ENCODE measurements around the gene MRI1. TPM values are rescaled to one million over a fixed set of nuclear protein-coding genes. Genes with fewer than 3 reads are reported as not detected.
"Not testable (repeated sequence)": the region's sequence is repeated elsewhere in the genome, so short reads cannot be mapped to it uniquely, and the experiment has no call there.

MRI1 gene
- total RNA-seq, 4 donors from 2014 or later, result 21.1 to 26.1 (median 23.4) TPM

GRCh38 chr19:13784731-13785452 is 20.6 kb downstream of the MRI1 start:
- Histone ChIP-seq H3K27me3 (peaks cover 0 to 19% (median 8%) of the 10 kb centered on the region in 3 donors), H3K4me3 (peak overlapping the region; percentile 10 to 39 (median 33)), H3K4me1 (peaks cover 12 to 14% of the 10 kb centered on the region in 2 donors), H3K9me3 (no peaks in the 10 kb centered on the region), H3K36me3 (no peaks in the 10 kb centered on the region), H3K27ac (no peak overlapping the region)
- peak; percentile 72 to 74 for ATAC-seq
- in situ Hi-C loops (cut with MboI; ENCODE audit: low sequenced_read_pairs in 4 of 4), result loop anchor here in 3 of 4 donors (5.0 to 10.0 kb wide), 3 partner anchors 70 to 300 kb away; partner anchors contain the start of gene C19orf67 (in 1 of the 3)
- peak; percentile 36 to 62 for DNase-seq
- intact Hi-C loops (cut with DNase I; ENCODE audit: low total_unique reads), result loop anchor here (1.0 kb wide), 1 partner anchor 77 kb away; no protein-coding TSS in a partner anchor
- no peak for TF ChIP-seq POLR2A (IDR thresholded peaks at IDR 0.05)
- peak; percentile 56 to 80 (median 74) for TF ChIP-seq CTCF (IDR thresholded peaks at IDR 0.05 in 4 of 5, conservative IDR thresholded peaks at IDR 0.05 in 1 of 5)

GRCh38 chr19:13788991-13789390 is 24.7 kb downstream of the MRI1 start:
- in situ Hi-C loops (cut with MboI; ENCODE audit: low sequenced_read_pairs in 4 of 4), result loop anchor here in 3 of 4 donors (5.0 to 10.0 kb wide), 3 partner anchors 66 to 296 kb away; partner anchors contain the start of gene C19orf67 (in 1 of the 3)
- ATAC-seq (no peak), DNase-seq (no peak)
- Histone ChIP-seq H3K27me3 (peaks cover 0 to 19% (median 8%) of the 10 kb centered on the region in 3 donors), H3K4me1 (peaks cover 12 to 14% of the 10 kb centered on the region in 2 donors), H3K36me3 (no peaks in the 10 kb centered on the region), H3K27ac (peak overlapping the region in 1 of 4 donors; percentile 36), H3K9me3 (no peaks in the 10 kb centered on the region), H3K4me3 (no peak overlapping the region)
- no peak for TF ChIP-seq CTCF (IDR thresholded peaks at IDR 0.05 in 4 of 5, conservative IDR thresholded peaks at IDR 0.05 in 1 of 5)
- TF ChIP-seq POLR2A (IDR thresholded peaks at IDR 0.05), result no peak
- intact Hi-C loops (cut with DNase I; ENCODE audit: low total_unique reads), result no loop called here

- Histone ChIP-seq H3K4me1 (peaks cover 12 to 13% of the 10 kb centered on the region in 2 donors), H3K9me3 (no peaks in the 10 kb centered on the region), H3K27me3 (peaks cover 0 to 19% (median 7%) of the 10 kb centered on the region in 3 donors), H3K4me3 (no peak overlapping the region), H3K27ac (no peak overlapping the region), H3K36me3 (no peaks in the 10 kb centered on the region)
- DNase-seq, result no peak
- no peak for ATAC-seq
- intact Hi-C loops (cut with DNase I; ENCODE audit: low total_unique reads), result loop anchor here (5.0 to 10.0 kb wide), 2 partner anchors 214 to 282 kb away; partner anchors contain the start of genes MISP3 and RFX1
- in situ Hi-C loops (cut with MboI; ENCODE audit: low sequenced_read_pairs in 4 of 4), result loop anchor here in 1 of 4 donors (5.0 kb wide), 1 partner anchor 67 kb away; no protein-coding TSS in a partner anchor
- TF ChIP-seq CTCF (IDR thresholded peaks at IDR 0.05 in 4 of 5, conservative IDR thresholded peaks at IDR 0.05 in 1 of 5), result no peak
These were observed 26.0 kb downstream of the MRI1 start for GRCh38 chr19:13790354-13790753.

GRCh38 chr19:13793317-13793716 is 29.0 kb downstream of the MRI1 start:
- peaks cover 24 to 26% of the 10 kb centered on the region in 2 donors for H3K4me1 ChIP-seq
- intact Hi-C loops (cut with DNase I; ENCODE audit: low total_unique reads) (loop anchor here (5.0 to 10.0 kb wide), 2 partner anchors 211 to 279 kb away; partner anchors contain the start of genes MISP3 and RFX1), in situ Hi-C loops (cut with MboI; ENCODE audit: low sequenced_read_pairs in 4 of 4) (loop anchor here in 1 of 4 donors (5.0 kb wide), 1 partner anchor 64 kb away; no protein-coding TSS in a partner anchor)

GRCh38 chr19:13794398-13794756 is 30.1 kb downstream of the MRI1 start:
- H3K4me3 ChIP-seq, result peak overlapping the region; percentile 64 to 96 (median 78)
- peak overlapping the region; percentile 67 to 96 (median 90) for H3K27ac ChIP-seq
- peak; percentile 7 to 10 for ATAC-seq
- no peaks in the 10 kb centered on the region for H3K9me3 ChIP-seq
- peaks cover 24 to 26% of the 10 kb centered on the region in 2 donors for H3K4me1 ChIP-seq
- H3K27me3 ChIP-seq, result no peaks in the 10 kb centered on the region
- DNase-seq, result peak; percentile 51 to 76
- in situ Hi-C loops (cut with MboI; ENCODE audit: low sequenced_read_pairs in 4 of 4), result loop anchor here in 1 of 4 donors (5.0 kb wide), 1 partner anchor 63 kb away; no protein-coding TSS in a partner anchor
- H3K36me3 ChIP-seq, result no peaks in the 10 kb centered on the region
- TF ChIP-seq CTCF (IDR thresholded peaks at IDR 0.05 in 4 of 5, conservative IDR thresholded peaks at IDR 0.05 in 1 of 5), result no peak
- no peak for TF ChIP-seq POLR2A (IDR thresholded peaks at IDR 0.05)
- intact Hi-C loops (cut with DNase I; ENCODE audit: low total_unique reads), result loop anchor here (2.0 to 10.0 kb wide), 3 partner anchors 38 to 278 kb away; partner anchors contain the start of genes MISP3 and RFX1

More at GRCh38 chr19:13793317-13793716, 29.0 kb downstream of the MRI1 start:
- H3K27ac ChIP-seq, result peak overlapping the region in 1 of 4 donors; percentile 25
- H3K36me3 ChIP-seq, H3K9me3 ChIP-seq, ATAC-seq, H3K4me3 ChIP-seq, DNase-seq, H3K27me3 ChIP-seq: not testable (repeated sequence)
